Tibial nerve (tissue), 4 donors: Measurements from ENCODE around the gene HSD17B8. TPM values are rescaled to one million over a fixed set of nuclear protein-coding genes. Genes with fewer than 3 reads are reported as not detected.
A peak's percentile ranks its signal among the peaks of the same experiment; 100 is the strongest.

Experiments
- DNase-seq, 2 donors: peaks; one replicate each; pipeline ENCODE4 v3.0.0-alpha.2; 2019; ENCODE audit warnings: low spot score in 2 of 2
- H3K27ac ChIP-seq, 4 donors: fragments of 200-600 bp; sonication (generic) in 3 of 4; one replicate each; pipeline ENCODE4 v1.5.1; 2017 to 2019; ENCODE audit warnings: mild to moderate bottlenecking in 1 of 4
- H3K27me3 ChIP-seq, 2 donors: fragments of 200-600 bp; sonication (generic) in 1 of 2; one replicate each; pipeline versions ENCODE4 v1.5.1 to v1.6.0; 2017 to 2019
- H3K36me3 ChIP-seq, 3 donors: fragments of 200-600 bp; sonication (generic); one replicate each; pipeline ENCODE4 v1.5.1; 2018 to 2019
- H3K4me1 ChIP-seq, 4 donors: fragments of 200-600 bp; sonication (generic) in 3 of 4; one replicate each; pipeline ENCODE4 v1.5.1; 2017 to 2019
- H3K4me3 ChIP-seq, 4 donors: fragments of 200-600 bp; sonication (generic) in 3 of 4; one replicate each; pipeline ENCODE4 v1.5.1; 2017 to 2019; ENCODE audit warnings: mild to moderate bottlenecking in 1 of 4, moderate library complexity in 1 of 4
- H3K9me3 ChIP-seq, 4 donors: fragments of 200-600 bp; sonication (generic) in 3 of 4; one replicate each; pipeline ENCODE4 v1.5.1; 2017 to 2019
- CTCF ChIP-seq, 5 experiments: fragments of 200-600 bp in 3 of 5; fragments of 450-650 bp in 2 of 5; sonication (generic) in 3 of 5; IDR thresholded peaks; one replicate each; pipeline ENCODE4 v1.5.1; 2016 to 2019; ENCODE audit warnings: antibody characterized with exemption in 5 of 5, mild to moderate bottlenecking in 3 of 5, moderate library complexity in 2 of 5
- EP300 ChIP-seq, 2 donors: sonication (generic); formaldehyde crosslinking; IDR thresholded peaks; one replicate each; pipeline ENCODE4 v1.6.1; 2017; ENCODE audit warnings: antibody characterized with exemption in 2 of 2, mild to moderate bottlenecking in 1 of 2
- POLR2A ChIP-seq, 2 donors: fragments of 450-650 bp; IDR thresholded peaks; one replicate each; pipeline ENCODE4 v1.6.1; 2017; ENCODE audit warnings: antibody characterized with exemption in 2 of 2, mild to moderate bottlenecking in 2 of 2, moderate library complexity in 2 of 2
- WGBS, 2 donors: methylation state at CpG; one replicate each; pipeline ENCODE4 v1.1.5; 2018; 5-methylcytosine and 5-hydroxymethylcytosine counted together
- small RNA-seq: library from RNA; depleted of rRNA; stranded (forward); fragments of <200 nt; gene quantifications from one replicate; pipeline ENCODE3, GENCODE V24; 2016
- total RNA-seq, 4 donors: library from RNA; depleted of rRNA; stranded (reverse); fragments of >200 nt; gene quantifications; one replicate each; pipeline ENCODE4 v1.1.0, GENCODE V29; 2016

The HSD17B8 gene
- total RNA-seq, 4 donors from 2014 or later: 10.0 to 33.9 (median 19.1) TPM

GRCh38 chr6:33252759-33253158 is 48.3 kb downstream of the HSD17B8 start:
- no peak for TF ChIP-seq CTCF (IDR thresholded peaks at IDR 0.05)
- no peak for TF ChIP-seq POLR2A (IDR thresholded peaks at IDR 0.05)
- no peak for TF ChIP-seq EP300 (IDR thresholded peaks at IDR 0.05)
- Histone ChIP-seq H3K4me1 (peaks cover 0 to 27% (median 16%) of the 10 kb centered on the region in 4 donors), H3K4me3 (no peak overlapping the region), H3K27ac (no peak overlapping the region), H3K9me3 (no peaks in the 10 kb centered on the region), H3K27me3 (no peaks in the 10 kb centered on the region), H3K36me3 (peaks cover 0 to 32% (median 0%) of the 10 kb centered on the region in 3 donors)
- DNase-seq: no peak

GRCh38 chr6:33254591-33254990 is 50.1 kb downstream of the HSD17B8 start:
- DNase-seq: no peak
- 95 to 96% methylated on average over 4 of the region's 4 CpGs for WGBS, 2 donors
- H3K36me3 ChIP-seq: peaks cover 0 to 48% (median 0%) of the 10 kb centered on the region in 3 donors
- TF ChIP-seq EP300 (IDR thresholded peaks at IDR 0.05) (no peak), POLR2A (IDR thresholded peaks at IDR 0.05) (no peak), CTCF (IDR thresholded peaks at IDR 0.05) (no peak)
- H3K9me3 ChIP-seq: no peaks in the 10 kb centered on the region
- no peak overlapping the region for H3K27ac ChIP-seq
- peaks cover 0 to 14% (median 10%) of the 10 kb centered on the region in 4 donors for H3K4me1 ChIP-seq
- H3K4me3 ChIP-seq: no peak overlapping the region
- H3K27me3 ChIP-seq: no peaks in the 10 kb centered on the region

Small RNA genes lying within 50 kb of the gene (small RNA-seq; reads per million reads assigned to genes)
- gene MIR219A1: 1.3 reads per million, percentile 37 among the genes with 10 or more reads in this experiment
- 0.57 reads per million for gene RNY4P10

Other genes with a start within 250 kb of the HSD17B8 start
- gene BRD2, start 236.1 kb upstream of the HSD17B8 start, total RNA-seq: 100 to 1,000 TPM; 130 to 150 (median 136) TPM
- gene HLA-DOA, start 195.1 kb upstream of the HSD17B8 start, total RNA-seq: 10 to 100 TPM in 1 of 4 donors, 1 to 10 TPM in 3; 3.0 to 17.7 (median 8.4) TPM
- 100 to 1,000 TPM in 2 of 4 donors, 10 to 100 TPM in 2; 39.8 to 179 (median 109) TPM for gene HLA-DPA1, start 131.0 kb upstream of the HSD17B8 start, total RNA-seq
- gene HLA-DPB1, start 128.7 kb upstream of the HSD17B8 start, total RNA-seq: 100 to 1,000 TPM in 1 of 4 donors, 10 to 100 TPM in 3; 56.5 to 121 (median 76.4) TPM
- gene COL11A2, start 12.2 kb upstream of the HSD17B8 start, total RNA-seq: 1 to 10 TPM; 1.5 to 4.3 (median 2.9) TPM
- 10 to 100 TPM; 34.3 to 64.7 (median 43.9) TPM for gene RXRB, start 4.0 kb upstream of the HSD17B8 start, total RNA-seq
- gene SLC39A7, start 3.8 kb upstream of the HSD17B8 start, total RNA-seq: 10 to 100 TPM; 45.4 to 61.3 (median 58.1) TPM
- 10 to 100 TPM; 16.1 to 25.2 (median 21.6) TPM for gene RING1, start 3.8 kb downstream of the HSD17B8 start, total RNA-seq
- gene VPS52, start 67.2 kb downstream of the HSD17B8 start, total RNA-seq: 10 to 100 TPM; 37.7 to 46.5 (median 45.2) TPM
- 1,000 to 10,000 TPM; 2,115 to 2,529 (median 2,306) TPM for gene RPS18, start 67.4 kb downstream of the HSD17B8 start, total RNA-seq
- gene B3GALT4, start 72.5 kb downstream of the HSD17B8 start, total RNA-seq: 10 to 100 TPM in 3 of 4 donors, 1 to 10 TPM in 1; 7.5 to 30.4 (median 17.7) TPM
- 10 to 100 TPM; 46.5 to 88.4 (median 69.1) TPM for gene WDR46, start 84.6 kb downstream of the HSD17B8 start, total RNA-seq
- 10 to 100 TPM; 12.4 to 48.7 (median 21.0) TPM for gene PFDN6, start 84.9 kb downstream of the HSD17B8 start, total RNA-seq
- 10 to 100 TPM; 33.1 to 49.8 (median 43.7) TPM for gene RGL2, start 94.3 kb downstream of the HSD17B8 start, total RNA-seq
- gene TAPBP, start 109.4 kb downstream of the HSD17B8 start, total RNA-seq: 10 to 100 TPM; 71.2 to 91.8 (median 89.7) TPM
- gene ZBTB22, start 113.1 kb downstream of the HSD17B8 start, total RNA-seq: 10 to 100 TPM; 13.8 to 21.6 (median 17.5) TPM
- 10 to 100 TPM; 24.9 to 45.4 (median 36.6) TPM for gene DAXX, start 118.3 kb downstream of the HSD17B8 start, total RNA-seq
- gene KIFC1, start 187.2 kb downstream of the HSD17B8 start, total RNA-seq: 1 to 10 TPM in 3 of 4 donors, under 1 TPM in 1; 0.42 to 3.6 (median 2.1) TPM
- 100 to 1,000 TPM in 1 of 4 donors, 10 to 100 TPM in 3; 63.3 to 101 (median 83.3) TPM for gene PHF1, start 206.4 kb downstream of the HSD17B8 start, total RNA-seq
- gene CUTA, start 213.5 kb downstream of the HSD17B8 start, total RNA-seq: 100 to 1,000 TPM; 110 to 161 (median 154) TPM
- gene SYNGAP1, start 215.4 kb downstream of the HSD17B8 start, total RNA-seq: 10 to 100 TPM; 13.0 to 29.7 (median 19.2) TPM
- 1 to 10 TPM; 3.1 to 3.7 (median 3.4) TPM for gene ZBTB9, start 249.9 kb downstream of the HSD17B8 start, total RNA-seq